Endothelial cell (in vitro differentiated cells): Measurements from ENCODE around the gene C9orf152. TPM values are rescaled to one million over a fixed set of nuclear protein-coding genes. Genes with fewer than 3 reads are reported as not detected.

Experiments used
- DNase-seq: peaks from one replicate; pipeline ENCODE4 v3.0.0; 2021; ENCODE audit warnings: low spot score
- H3K27ac Mint-ChIP-seq: one replicate; pipeline ENCODE4 v1.8.0; 2021; ENCODE audit warnings: mixed read lengths, inconsistent platforms; ENCODE audit not compliant: unreplicated experiment
- H3K27me3 Mint-ChIP-seq: one replicate; pipeline ENCODE4 v1.8.0; 2021; ENCODE audit warnings: mild to moderate bottlenecking, moderate library complexity, mixed read lengths, inconsistent platforms; ENCODE audit not compliant: unreplicated experiment
- H3K36me3 Mint-ChIP-seq: one replicate; pipeline ENCODE4 v1.8.0; 2021; ENCODE audit warnings: mild to moderate bottlenecking, low read depth, mixed read lengths, inconsistent platforms; ENCODE audit not compliant: unreplicated experiment
- H3K4me1 Mint-ChIP-seq: one replicate; pipeline ENCODE4 v1.8.0; 2021; ENCODE audit warnings: mild to moderate bottlenecking, mixed read lengths, inconsistent platforms; ENCODE audit not compliant: unreplicated experiment
- H3K4me3 Mint-ChIP-seq: one replicate; pipeline ENCODE4 v1.8.0; 2021; ENCODE audit warnings: mild to moderate bottlenecking, mixed read lengths, inconsistent platforms; ENCODE audit not compliant: unreplicated experiment
- H3K9me3 Mint-ChIP-seq: one replicate; pipeline ENCODE4 v1.8.0; 2021; ENCODE audit warnings: mixed read lengths, inconsistent platforms; ENCODE audit not compliant: unreplicated experiment
- CTCF ChIP-seq: fragments of 200-600 bp; sonication (generic); IDR thresholded peaks from one replicate; pipeline ENCODE4 v1.5.0; 2021; ENCODE audit warnings: antibody characterized with exemption; ENCODE audit not compliant: unreplicated experiment
- total RNA-seq: library from RNA; stranded (reverse); fragmentation: NEBNext Ultra II Directional; extraction: Animal tissue kit (Norgen Biotek cat#: 25700); gene quantifications from one replicate; pipeline ENCODE4 v1.2.1, GENCODE V29; 2021; ENCODE audit not compliant: unreplicated experiment

C9orf152 gene
- total RNA-seq, 1 donor from 2014 or later = not detected

GRCh38 chr9:110155751-110156150 lies 52.2 kb downstream of the C9orf152 start:
- no peak overlapping the region for H3K4me3 Mint-ChIP-seq
- no peak for TF ChIP-seq CTCF
- peaks cover 70% of the 10 kb centered on the region for H3K4me1 Mint-ChIP-seq
- peaks cover 37% of the 10 kb centered on the region for H3K27me3 Mint-ChIP-seq
- DNase-seq = no peak
- H3K9me3 Mint-ChIP-seq = no peaks in the 10 kb centered on the region
- peaks cover 49% of the 10 kb centered on the region for H3K36me3 Mint-ChIP-seq
- peak overlapping the region; percentile 48 for H3K27ac Mint-ChIP-seq

GRCh38 chr9:110153431-110153830 lies 54.5 kb downstream of the C9orf152 start:
- no peak overlapping the region for H3K27ac Mint-ChIP-seq
- no peak for DNase-seq
- TF ChIP-seq CTCF = no peak
- H3K27me3 Mint-ChIP-seq = peaks cover 31% of the 10 kb centered on the region
- H3K36me3 Mint-ChIP-seq = peaks cover 46% of the 10 kb centered on the region
- H3K9me3 Mint-ChIP-seq = no peaks in the 10 kb centered on the region
- H3K4me1 Mint-ChIP-seq = peaks cover 66% of the 10 kb centered on the region
- H3K4me3 Mint-ChIP-seq = no peak overlapping the region

- H3K27ac Mint-ChIP-seq = peak overlapping the region; percentile 70
- TF ChIP-seq CTCF = peak; percentile 76
- H3K4me3 Mint-ChIP-seq = peak overlapping the region; percentile 45
- peaks cover 52% of the 10 kb centered on the region for H3K36me3 Mint-ChIP-seq
- H3K27me3 Mint-ChIP-seq = peaks cover 31% of the 10 kb centered on the region
- DNase-seq = peak; percentile 61
- peaks cover 70% of the 10 kb centered on the region for H3K4me1 Mint-ChIP-seq
- no peaks in the 10 kb centered on the region for H3K9me3 Mint-ChIP-seq
Observed at GRCh38 chr9:110152704-110153374, 55.1 kb downstream of the C9orf152 start.

Other genes with a start within 250 kb of the C9orf152 start
- gene TXN, start 48.3 kb upstream of the C9orf152 start, total RNA-seq = 156 TPM
- not detected for gene TXNDC8, start 129.7 kb upstream of the C9orf152 start, total RNA-seq